Stimulated activated CD8-positive, alpha-beta memory T cell treated with anti-CD3 and anti-CD28 coated beads, Interleukin-7, amount 100 ng/mL, for 1 hour (primary cell): ENCODE results near the gene SORCS2.

Source experiments
- DNase-seq, 2 donors: peaks; one replicate each; pipeline ENCODE4 v3.0.0-alpha.2; 2020; ENCODE audit warnings: low read depth in 2 of 2

SORCS2 gene

DNA sequence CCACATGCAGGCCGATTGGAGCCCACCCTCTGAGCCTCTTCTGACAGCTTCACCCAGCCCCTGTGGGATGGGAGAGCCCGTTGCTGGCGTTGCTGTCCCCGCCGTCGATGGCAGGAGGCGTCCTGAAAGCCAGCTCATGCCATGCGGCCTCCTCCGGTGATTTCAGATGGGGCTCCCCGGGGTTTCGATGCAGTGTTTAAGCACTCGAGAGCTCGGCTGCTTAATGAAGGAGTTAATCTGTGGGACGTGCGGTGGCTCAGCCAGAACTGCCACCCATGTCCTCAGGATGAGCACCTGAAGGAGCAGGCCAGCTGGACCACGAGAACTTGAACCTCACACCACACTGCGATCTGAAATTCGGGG is 95.6 kb downstream of the SORCS2 start:
- DNase-seq: no peak

DNA sequence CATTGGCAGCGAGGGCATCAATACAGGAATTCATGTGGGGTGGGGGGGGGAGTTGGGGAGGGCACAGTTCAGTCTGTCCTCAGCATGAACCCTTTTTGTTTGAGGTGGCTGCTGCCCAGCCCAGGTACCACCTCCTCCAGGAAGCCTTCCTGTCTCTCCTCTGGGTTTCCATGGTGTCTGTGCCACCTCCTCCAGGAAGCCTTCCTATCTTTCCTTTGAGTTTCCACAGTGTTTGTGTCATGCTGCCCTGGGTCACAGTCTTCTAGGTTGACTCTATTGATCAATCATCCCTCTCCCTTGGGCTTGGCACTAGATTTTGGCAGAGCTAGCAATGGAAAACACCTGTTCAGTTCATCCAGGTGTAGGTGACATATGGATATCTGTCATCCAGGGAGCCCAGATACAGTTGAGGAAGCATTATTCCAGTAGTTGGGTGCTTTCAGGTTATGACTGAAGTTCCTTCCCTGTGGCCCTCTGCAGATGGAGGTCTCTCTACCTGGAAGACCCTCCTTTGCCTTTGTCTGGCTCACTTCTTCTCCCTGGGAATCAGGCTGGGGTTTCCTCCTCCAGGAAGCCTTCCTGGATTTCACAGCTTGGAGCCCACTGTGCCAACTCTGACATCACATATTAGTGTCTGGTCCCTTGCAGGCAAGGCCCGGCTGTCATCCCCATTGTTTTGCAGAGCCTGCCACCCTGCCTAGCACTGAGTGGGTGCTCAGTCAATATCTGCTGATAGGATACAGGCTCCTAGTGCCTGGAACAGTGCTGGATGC is 96.6 kb downstream of the SORCS2 start:
- DNase-seq: no peak

DNA sequence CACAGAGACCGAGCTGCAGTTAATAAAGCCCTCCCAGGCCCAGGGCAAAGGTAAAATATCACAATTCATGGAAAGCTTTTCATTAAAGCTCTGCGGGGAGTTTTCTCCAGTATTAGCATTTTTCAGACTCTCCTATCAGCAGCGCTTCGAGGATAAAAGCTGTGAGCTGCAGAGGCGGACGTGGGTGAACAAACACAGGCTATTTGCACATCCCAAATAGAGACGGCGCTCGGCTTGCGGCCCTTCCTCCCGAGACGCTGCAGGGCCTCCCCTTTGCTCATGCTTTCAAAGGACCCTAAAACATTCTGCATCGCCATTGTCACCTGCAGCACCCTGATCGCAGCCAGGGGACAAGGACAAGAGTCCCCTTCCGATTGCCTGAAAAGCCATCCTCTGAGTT is 97.3 kb downstream of the SORCS2 start:
- no peak for DNase-seq

DNA sequence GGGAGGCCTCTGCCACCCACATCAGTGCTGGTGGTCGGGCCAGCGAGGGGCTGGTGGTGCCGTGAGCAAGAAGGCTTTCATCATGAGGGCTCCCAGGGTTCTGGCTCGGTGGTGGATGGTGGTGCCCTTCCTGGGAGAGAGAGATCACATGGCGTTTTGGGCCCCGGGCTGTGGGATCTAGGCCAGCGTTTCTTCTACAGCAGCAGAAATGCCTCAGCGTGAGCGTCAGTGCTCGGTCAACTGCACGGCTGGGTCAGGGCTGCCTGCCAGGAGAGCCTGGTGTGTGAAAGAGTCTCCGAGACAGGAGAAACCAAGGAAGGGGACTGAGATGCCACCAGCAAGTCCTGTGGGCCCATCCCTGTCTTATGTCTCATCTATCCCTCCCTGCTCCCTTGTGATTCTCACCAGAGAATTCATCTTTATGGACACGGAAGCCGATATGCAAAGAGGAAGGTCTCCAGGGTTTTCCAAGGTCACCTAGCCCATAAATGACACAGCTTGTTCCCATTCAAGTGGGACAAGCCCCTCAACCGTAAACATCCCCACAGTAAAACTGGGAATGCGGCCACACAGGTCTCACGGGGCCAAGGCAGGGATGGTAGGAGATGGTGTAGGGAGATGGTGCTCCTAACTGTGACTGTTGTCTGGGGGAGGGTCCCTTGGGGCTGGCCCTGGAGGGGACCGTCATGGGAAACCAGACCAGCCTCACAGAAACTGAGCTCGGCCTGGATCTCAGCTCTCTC is 99.2 kb downstream of the SORCS2 start:
- no peak for DNase-seq

DNA sequence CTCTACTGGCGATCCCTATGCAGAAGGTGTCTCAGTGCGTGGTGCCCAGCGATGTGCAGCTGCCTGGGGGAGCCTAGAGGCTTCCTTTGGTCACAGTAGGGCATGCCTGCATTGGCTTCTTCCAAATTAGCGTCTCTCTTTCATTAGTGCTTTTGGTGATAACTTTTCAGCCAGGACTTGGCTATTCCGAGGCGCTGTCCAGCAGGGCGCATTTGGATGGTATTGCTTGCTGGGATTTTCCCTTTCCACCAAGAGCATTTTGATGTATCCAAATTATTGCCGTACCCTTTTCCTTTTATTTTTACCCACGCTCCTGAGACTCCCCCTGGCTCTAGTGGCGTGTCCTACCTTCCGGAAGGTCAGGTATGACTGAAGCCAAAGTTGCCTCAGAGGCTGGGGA is 101.4 kb downstream of the SORCS2 start:
- no peak for DNase-seq

DNA sequence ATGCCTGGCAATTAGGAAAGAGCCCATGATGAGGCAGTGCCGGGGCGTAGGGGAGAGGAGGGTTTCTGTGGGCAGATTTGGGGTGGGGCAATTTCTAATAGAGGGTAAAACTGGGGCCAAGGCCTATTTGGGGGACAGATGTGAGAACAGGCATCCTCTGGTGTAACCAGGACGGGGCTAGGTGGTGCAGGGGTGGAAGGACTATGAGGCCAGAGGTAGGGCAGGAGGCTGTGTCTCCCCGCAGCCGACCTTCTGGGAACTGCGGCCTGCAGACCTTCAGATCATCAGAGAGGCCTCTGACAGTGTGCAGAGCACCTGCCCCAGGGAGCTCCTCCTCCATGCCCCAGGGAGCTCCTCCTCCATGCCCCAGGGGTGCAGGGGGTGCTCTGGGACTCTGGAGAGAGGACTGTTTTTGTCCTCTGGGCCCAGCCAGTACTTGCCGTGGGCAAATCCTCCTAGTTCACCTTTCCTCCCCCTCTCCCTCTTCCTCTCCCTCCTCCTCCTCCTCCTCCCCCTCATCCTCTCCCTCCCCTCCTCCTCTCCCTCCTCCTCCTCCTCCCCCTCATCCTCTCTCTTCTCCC is 101.9 kb downstream of the SORCS2 start:
- DNase-seq: no peak

DNA sequence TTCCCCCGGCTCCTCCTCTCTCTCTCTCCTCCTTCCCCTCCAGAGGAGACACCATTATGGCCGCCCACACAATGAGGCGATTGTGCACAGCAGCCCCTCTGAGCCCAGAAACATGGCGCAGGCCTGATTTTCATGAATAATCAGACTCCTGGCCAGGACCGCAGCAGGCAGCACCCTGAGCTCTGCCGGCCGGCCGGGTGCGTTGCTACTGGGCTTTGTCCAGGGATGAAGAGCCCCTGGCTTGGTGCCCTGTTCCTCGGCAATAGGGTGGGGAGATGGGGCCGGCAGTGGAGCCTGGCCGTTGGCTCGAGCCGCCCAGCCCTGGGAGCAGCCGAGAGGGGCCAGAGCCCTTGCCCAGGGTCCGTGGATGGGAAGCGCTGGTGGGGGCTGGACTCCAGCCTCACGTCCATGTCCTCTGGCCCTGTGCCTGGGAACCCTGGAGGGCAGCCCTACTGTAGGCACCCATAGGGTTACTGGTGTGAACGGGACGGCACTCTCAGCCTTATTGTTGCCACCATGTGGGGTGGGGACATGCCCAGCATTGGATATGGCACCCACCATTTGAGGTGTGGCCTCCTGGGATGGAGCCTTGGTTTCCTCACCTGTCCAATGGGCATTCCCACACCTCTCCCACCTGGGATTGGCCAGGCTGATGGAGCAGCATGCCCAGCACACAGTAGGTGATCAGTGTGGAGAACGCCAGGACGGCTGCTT is 103.0 kb downstream of the SORCS2 start:
- no peak for DNase-seq

DNA sequence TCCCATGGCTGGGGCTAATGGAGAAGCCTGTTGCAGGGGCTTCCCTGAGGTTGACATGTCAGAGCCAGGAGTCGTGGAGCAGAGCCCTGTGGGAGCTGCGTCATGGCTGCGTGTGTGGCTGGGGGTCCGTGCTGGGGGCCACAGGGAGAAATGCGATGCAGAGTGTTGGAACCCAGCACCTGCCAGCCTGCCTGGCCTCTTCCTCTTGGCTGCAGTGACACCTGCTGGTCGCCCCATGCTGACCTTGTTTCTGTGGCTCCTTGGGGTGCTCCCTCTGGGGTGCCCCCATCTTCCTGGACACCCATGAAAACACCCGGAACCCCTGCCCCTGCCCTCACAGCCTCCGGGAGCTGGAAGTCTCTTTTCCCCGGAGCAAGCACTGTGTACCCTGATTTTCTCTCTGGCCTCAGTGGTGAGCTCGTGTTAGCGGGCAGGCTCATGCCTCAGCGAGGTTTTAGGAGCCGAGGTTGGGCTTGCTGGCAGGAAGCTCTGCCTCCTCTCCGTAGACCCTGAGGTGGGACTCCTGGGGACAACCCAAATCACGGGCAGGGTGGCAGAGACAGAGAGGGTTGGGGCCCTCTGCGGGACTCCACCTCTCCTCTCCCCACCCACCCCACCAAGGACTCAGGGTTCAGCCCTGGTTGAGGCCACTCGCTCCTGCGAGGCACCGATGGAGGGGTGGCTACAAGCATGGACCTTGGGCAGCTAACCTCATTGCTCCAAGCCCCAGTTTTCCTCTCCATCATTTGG is 103.7 kb downstream of the SORCS2 start:
- DNase-seq: no peak

DNA sequence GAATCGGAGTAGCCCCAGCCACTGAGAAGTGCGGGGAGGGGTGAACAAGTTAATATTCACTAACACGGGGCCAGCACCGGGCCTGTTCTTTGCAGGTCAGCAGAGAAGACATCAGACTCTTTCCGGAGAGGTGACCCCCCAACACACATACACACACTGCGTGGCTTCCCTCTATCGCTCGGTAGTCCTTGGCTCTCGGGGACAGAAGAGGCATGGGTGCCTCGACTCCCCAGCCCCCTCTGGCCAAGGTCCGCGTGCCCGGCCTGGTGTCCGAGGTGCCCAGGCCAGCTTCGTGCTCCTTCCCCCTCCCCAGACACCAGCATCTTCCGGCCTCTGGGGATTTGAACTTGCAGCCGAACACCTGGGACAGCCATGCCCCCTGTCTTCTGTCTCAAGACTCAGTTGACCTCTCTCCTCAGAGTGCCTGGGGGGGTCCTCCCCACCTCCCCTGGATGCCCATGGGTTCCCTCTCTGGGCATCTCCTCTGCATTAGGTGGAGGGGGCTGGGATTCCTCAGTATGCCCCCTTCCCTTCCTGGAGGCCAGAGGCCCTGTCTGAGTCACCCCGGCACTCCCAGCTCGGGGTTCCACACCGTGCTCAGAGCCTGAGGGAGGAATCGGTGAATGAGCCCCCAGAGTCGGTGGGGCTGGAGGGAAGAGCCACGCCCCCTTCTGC is 104.5 kb downstream of the SORCS2 start:
- no peak for DNase-seq

DNA sequence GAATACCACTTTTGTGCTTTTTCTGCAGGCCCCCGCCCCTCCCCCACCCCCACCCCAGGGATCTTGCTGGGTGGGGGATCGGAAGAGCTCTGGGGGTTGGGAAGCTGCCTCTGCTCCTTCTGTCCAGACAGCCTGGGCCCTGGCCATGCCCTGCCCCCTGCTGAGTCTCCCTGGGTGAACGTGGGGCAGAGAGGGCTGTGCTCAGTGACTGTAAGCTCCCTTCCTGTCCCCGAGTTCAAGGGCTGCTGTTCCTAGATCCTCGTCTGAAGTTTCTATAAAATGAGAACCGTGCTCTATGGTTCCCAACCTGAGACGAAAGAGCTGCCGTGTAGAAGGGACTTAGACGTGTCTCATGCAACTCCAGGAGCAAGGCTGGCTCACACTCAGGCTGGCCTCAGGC is 105.0 kb downstream of the SORCS2 start:
- DNase-seq: no peak

DNA sequence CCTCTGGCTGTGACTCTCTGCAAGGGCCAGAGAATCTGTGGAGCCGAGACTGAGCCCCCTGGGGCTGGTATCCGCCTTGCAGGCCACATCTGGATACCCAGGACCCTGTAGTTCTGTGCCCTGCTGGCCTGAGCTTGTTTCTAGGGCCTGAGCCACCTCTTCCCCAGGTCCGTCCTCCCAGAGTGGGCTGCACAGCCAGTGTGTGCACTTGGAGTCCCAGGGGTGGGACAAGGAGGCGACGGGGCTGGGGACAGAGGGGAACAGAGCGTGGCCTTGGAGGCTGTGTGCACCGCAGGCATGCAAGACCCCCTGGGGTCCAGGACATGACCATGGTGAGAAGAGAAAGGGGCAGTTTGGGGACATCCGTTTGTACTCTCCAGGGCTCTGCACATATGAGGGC is 105.5 kb downstream of the SORCS2 start:
- no peak for DNase-seq

DNA sequence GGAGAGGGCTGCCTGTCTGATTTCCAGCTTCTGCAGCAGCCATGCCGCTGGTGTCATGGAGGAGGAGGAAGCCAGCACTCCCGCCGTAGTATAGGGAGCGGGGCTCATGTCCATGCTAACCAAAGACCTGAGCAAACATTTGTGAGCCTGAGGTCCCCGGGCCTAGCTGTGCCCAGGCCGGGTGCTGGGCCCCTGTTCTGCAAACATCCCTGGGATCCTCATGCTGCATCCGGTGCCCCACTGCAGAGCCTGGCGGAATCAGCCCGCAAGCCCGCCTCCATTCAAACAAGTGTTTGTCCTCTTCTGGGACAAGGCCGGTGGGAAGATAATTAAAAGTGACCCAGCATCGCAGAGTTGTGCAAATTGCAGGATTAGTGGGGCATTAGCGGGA is 106.3 kb downstream of the SORCS2 start:
- no peak for DNase-seq

DNA sequence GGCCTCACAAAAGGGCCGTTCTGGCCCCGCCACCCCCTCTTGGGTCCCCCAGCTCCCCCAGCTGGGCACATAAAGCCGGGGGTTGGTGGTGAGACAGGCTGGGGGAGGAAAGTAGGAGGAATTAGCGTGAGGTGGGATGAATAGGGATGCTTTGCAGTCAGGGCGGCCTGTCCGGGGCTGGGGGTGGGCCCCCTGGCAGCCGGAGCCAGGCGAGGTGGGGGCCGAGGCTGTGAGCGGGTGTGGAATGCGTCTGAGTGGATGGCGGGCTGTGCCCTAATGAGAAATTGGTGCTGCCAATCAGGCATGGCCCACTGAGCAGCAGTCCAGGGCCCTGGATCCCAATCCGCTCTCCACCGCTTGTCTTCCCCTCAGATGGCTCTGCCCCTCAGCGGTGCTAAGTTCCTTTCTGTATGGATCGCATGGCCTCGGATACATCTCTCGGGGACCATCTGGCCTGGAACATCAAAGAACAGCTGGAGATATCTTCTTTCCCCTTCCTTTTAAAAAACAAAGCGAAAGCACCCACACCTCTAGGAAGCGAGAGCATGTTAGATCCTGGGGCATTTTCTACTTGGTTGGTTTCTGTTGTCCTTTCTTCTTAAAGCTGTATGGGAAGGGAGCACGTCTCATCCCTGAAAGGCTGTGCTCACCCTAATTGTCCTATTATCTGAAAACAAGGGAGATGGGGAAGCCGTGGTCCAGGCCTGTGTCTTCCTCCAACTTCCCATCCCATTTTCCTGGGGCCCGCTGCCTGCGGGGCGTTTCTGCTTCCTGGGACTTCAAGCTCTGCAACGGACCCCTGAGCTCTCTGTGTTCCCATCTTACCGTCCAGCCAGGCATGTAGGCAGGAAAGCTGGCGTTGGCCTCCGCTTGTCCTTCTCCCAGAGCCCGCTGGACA is 106.9 kb downstream of the SORCS2 start:
- no peak for DNase-seq

DNA sequence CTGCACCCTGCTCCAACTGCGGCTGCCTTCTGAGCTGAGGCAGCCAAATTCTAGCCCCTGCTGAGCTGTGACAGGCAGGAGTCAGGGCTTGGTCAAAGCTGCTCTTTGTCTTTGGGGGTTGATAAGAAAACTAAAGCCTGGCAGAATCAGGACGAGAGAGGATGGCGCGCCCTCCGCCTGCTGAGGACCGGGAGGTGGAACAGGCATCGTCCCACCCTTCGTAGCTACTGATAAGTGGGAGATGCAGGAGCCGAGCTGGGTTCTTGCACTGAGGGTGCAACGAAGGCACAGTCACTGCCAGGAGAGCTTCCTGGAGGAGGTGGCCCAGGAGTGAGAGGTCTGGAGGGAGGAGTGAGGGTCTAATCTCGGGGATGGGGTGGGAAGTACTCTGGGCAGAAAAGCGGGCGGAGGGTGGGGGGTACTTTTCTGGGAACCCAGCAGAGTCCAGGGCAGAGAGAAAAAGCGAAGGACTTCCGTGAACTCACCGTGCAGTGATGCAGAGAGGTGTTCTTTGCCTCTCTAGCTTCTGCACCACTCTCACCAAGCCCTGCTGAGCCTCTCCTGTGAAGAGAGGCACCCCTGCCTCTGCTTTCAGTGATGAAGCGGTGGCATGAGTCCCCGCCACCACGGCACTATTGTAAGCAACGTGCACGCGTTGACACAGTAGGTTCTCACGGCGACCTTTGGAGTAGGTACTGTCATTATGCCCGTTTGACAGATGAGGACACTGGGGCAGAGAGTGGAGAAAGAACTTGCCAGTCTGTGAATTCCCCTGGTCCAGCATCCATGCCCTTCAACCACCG is 107.8 kb downstream of the SORCS2 start:
- no peak for DNase-seq

DNA sequence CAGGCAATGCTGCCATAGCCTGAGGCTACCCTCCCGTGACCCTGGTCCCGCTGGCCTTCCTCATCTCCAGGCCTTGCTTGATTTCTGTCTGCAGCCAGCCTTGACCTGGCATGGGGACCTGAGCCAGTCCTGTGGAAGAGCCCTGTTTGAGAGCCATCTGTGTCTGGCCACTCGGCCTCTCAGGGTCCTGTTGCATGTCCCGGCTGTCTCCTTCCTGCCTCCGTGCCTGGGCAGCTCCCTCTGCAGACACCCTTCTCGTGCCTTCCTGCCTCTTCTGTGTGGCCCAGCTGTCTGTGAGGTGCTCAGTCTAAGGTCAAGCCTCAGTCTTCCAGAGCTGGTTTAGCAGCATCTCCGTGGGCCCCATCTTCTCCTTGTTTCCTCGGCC is 108.4 kb downstream of the SORCS2 start:
- no peak for DNase-seq

DNA sequence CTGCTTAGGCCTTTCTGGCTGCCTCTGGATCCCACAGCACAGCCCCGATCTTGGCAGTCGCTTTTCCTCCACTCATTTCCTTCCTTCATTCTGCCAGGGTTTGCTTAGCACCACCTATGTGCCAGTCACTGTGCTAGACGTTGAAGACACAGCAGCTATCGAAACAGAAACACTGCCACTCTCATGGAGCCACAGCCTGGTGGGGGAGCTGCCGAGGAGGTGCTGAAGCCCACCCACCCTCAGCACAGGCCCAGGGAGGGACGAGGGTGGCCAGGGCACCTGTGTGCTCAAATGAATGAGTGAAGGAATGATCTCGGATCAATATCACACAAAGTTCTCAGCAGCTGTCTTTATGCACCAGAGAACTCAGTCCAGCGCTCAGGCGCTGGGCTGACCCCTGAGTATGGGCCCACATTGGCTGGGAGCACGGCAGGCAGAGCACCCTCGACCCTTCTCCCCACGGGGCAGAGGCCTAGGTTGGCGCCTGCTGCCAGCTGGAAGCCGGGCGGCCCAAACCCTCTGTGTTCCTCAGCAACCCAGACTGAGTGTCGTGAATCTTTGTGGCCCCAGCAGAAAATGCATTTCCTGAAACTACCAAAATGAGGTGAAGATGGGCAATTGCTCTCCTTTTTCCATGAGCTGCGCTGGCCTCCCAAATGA is 108.9 kb downstream of the SORCS2 start:
- no peak for DNase-seq

DNA sequence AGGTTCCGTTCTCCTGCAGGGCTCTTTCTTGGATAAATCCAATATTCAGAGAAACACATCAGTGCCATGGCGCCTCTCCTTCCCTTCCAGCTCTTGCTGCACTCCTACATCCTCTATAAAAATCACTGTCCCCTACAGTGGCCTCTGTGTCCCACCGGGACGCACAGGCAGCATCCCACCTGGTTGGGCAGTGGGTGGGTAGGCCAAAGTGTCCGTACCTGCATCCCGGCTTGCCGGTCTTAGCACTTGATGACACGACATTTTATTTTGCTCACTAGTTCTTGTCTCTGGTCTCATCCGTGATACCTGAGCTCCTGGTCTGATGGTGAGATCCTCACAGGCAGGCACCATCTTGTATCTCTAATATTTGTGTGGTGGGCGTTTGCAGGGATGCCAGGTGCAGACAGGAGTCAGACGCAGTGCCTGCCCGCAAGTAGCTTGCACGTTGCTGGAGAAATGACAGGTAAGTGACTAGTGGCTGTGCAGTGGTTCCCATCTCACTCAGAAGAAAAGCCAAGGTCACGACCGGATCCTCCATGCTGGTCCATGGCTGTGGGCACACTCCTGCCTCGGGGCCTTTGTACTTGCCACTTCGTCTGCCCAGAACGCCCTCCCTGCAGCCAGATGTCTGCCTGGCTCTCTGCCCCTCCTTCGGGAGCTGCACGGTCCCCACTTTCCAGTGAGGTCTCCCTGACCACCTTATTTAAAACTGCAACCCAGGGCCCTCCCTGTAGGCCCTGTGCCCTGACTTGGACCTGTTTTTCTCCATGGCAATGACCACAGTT is 109.7 kb downstream of the SORCS2 start:
- DNase-seq: no peak

DNA sequence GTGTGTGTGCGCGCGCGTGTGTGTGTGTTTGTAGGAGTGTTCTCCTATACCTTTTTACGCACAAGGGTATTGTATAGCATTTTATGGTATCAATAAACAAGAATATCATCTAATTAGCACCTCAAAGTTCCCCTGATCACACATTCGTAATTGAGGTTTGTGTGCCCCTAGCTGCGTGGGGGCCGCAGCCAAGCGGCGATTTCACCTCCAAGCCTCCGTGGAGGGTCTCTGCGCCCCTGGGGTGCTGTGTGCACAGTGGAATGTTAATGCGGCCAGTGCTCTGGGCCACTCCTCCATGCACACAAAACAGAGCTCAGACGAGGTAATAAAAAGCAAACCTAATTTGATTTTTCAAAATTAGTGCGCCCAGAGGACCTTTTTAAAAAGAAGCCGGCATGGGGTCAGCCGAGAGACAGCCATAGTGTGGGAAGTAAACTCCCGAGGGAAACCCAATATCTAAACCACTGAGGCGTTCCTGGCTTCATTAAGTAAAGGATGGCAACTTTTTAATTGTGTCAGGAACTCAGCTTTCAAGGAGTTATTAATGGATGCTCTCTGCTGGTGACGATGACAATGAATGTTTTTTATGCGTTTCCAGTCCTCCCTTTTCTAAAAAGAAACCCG is 110.6 kb downstream of the SORCS2 start:
- no peak for DNase-seq
